Ectodermal cell (in vitro differentiated cells): ENCODE data around the gene H1-8. TPM values are rescaled to one million over a fixed set of nuclear protein-coding genes. Genes with fewer than 3 reads are reported as not detected.
"Not testable (repeated sequence)": the region's sequence is repeated elsewhere in the genome, so short reads cannot be mapped to it uniquely, and the experiment has no call there.

Source experiments
- H3K27ac ChIP-seq: 2 replicates; pipeline ENCODE4 v1.7.0; 2013; ENCODE audit warnings: mild to moderate bottlenecking, low read depth, low read length; ENCODE audit not compliant: insufficient read depth, poor library complexity, severe bottlenecking
- H3K27me3 ChIP-seq: 2 replicates; pipeline ENCODE4 v1.7.0; 2013; ENCODE audit warnings: mild to moderate bottlenecking, low read length; ENCODE audit not compliant: insufficient read depth, control insufficient read depth, poor library complexity, severe bottlenecking
- H3K36me3 ChIP-seq: one replicate; pipeline ENCODE4 v1.7.0; 2013; ENCODE audit warnings: low read length; ENCODE audit not compliant: control insufficient read depth, insufficient read depth
- H3K4me1 ChIP-seq: one replicate; pipeline ENCODE4 v1.7.0; 2013; ENCODE audit warnings: low read length; ENCODE audit not compliant: control insufficient read depth, insufficient read depth
- H3K4me3 ChIP-seq: 2 replicates; pipeline ENCODE4 v1.7.0; 2013; ENCODE audit warnings: low read depth, low read length, control low read depth; ENCODE audit not compliant: insufficient read depth
- H3K9me3 ChIP-seq: 2 replicates; pipeline ENCODE4 v1.7.0; 2013; ENCODE audit warnings: mild to moderate bottlenecking, low read length, moderate library complexity; ENCODE audit not compliant: control insufficient read depth
- WGBS, 2 experiments: methylation state at CpG; one replicate each; pipeline ENCODE4 v1.1.7; 2013; ENCODE audit warnings: missing lambda C conversion rate in 2 of 2; 5-methylcytosine and 5-hydroxymethylcytosine counted together
- polyA plus RNA-seq, 4 experiments: library from polyadenylated mRNA; stranded (reverse); fragments of 50-300 nt; gene quantifications; one replicate each; pipeline ENCODE4 v1.2.3, GENCODE V29; 2013

Gene H1-8, protein sequence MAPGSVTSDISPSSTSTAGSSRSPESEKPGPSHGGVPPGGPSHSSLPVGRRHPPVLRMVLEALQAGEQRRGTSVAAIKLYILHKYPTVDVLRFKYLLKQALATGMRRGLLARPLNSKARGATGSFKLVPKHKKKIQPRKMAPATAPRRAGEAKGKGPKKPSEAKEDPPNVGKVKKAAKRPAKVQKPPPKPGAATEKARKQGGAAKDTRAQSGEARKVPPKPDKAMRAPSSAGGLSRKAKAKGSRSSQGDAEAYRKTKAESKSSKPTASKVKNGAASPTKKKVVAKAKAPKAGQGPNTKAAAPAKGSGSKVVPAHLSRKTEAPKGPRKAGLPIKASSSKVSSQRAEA
- polyA plus RNA-seq (2013, experiment 1 of 4), result not detected
- polyA plus RNA-seq (2013, experiment 2 of 4), result not detected
- polyA plus RNA-seq (2013, experiment 3 of 4), result not detected
- polyA plus RNA-seq (2013, experiment 4 of 4), result not detected

- no peaks in the 10 kb centered on the region for H3K36me3 ChIP-seq
- WGBS, 2 experiments, result 82 to 83% methylated on average over 16 of the region's 16 CpGs
- no peaks in the 10 kb centered on the region for H3K27me3 ChIP-seq
- H3K9me3 ChIP-seq, result no peaks in the 10 kb centered on the region
- no peak within 1 kb of the TSS for H3K27ac ChIP-seq
- no peaks in the 10 kb centered on the region for H3K4me1 ChIP-seq
- H3K4me3 ChIP-seq, result no peak within 1 kb of the TSS
Measured at GRCh38 chr3:129543156-129543790, at the start of gene H1-8. Gene H1-8 (plus strand): TSS chr3:129543175. CDS start chr3:129543219, 44 bp downstream.

- Histone ChIP-seq H3K4me1 (no peaks in the 10 kb centered on the region), H3K4me3 (no peak overlapping the region), H3K27ac (no peak overlapping the region), H3K27me3 (no peaks in the 10 kb centered on the region), H3K9me3 (no peaks in the 10 kb centered on the region), H3K36me3 (no peaks in the 10 kb centered on the region)
- WGBS, 2 experiments, result 94 to 95% methylated on average over 4 of the region's 4 CpGs
Measured at GRCh38 chr3:129493206-129493605, 49.8 kb upstream of the H1-8 start.

DNA sequence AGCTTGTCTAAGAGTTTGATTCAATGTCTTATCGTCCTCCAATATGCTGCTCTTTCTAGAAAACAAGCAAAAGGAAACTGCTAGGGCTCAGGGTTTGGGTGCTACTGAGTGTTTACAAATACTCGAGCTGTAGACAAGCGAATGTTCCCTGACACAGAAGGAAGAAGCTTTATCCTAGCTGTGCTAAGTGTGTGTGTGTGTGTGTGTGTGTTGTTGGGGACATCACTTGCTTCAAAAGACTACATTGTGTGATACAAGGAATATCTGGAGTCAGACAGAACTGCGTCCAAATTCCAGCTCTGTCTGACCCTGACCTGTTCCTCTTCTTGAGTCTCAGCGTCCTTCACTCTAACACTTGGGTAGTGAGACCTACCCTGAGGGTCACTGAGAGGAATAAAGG, 48.5 kb upstream of the H1-8 start:
- H3K9me3 ChIP-seq, H3K4me3 ChIP-seq, H3K27me3 ChIP-seq, H3K4me1 ChIP-seq, H3K27ac ChIP-seq, H3K36me3 ChIP-seq: not testable (repeated sequence)
- WGBS, 2 experiments, result 85 to 87% methylated on average over 5 of the region's 5 CpGs

DNA sequence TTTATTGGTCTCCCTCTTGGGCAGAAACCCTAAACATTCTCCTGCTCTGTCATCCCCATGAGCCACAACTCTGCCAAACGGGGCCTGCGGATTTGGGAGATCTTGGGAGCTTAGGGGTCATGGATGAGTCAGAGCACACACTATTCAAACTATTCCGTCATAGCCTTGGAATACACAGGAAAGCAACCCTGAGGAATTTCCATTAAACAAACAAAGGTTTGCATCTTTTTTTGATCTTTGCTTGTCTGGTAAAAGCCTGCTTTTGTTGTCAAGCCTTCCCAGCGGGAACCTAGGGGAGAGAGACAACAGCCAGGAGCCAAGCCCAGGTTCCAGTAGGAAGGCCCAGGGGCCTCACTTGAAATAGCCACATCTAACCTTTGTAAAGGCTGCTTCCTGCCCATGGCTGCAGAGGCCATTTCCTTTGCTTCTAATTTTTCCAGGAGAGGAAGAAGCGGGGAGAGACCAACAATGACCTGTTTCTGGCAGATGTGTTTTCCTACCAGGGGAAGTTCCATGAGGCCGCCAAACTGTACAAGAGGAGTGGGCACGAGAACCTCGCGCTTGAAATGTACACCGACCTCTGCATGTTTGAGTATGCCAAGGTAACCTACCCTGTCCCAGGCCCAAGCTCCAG, 47.9 kb upstream of the H1-8 start:
- H3K27ac ChIP-seq, H3K4me1 ChIP-seq: not testable (repeated sequence)

DNA sequence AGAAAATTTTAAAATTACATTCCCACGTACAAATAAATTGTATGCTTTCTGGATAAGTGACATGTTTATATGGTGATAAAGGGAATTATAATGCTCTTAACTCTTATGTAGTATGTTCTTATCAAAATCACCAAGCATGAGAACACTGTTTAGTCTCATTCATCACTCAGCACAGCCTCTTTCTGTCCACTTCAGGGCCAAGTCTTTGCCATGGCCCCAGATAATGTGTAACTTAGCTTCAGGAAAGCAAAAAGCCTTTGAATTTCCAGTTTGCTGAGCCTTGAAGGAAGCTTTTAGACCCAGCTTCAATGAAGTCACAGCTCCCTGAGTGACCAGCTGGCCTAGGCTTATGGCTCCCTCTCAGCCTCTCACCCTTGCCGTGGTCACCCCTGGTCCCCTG, 45.1 kb upstream of the H1-8 start:
- not testable (repeated sequence) for H3K27ac ChIP-seq, H3K4me1 ChIP-seq, H3K4me3 ChIP-seq, H3K36me3 ChIP-seq, H3K27me3 ChIP-seq, H3K9me3 ChIP-seq
- WGBS, 2 experiments, result 86 to 98% methylated on average over 1 of the region's 2 CpGs

More for the DNA sequence above, 47.9 kb upstream of the H1-8 start:
- H3K9me3 ChIP-seq, H3K4me3 ChIP-seq, H3K27me3 ChIP-seq, H3K36me3 ChIP-seq: not testable (repeated sequence)
- WGBS, 2 experiments, result 68 to 69% methylated on average over 9 to 10 of the region's 10 CpGs

DNA sequence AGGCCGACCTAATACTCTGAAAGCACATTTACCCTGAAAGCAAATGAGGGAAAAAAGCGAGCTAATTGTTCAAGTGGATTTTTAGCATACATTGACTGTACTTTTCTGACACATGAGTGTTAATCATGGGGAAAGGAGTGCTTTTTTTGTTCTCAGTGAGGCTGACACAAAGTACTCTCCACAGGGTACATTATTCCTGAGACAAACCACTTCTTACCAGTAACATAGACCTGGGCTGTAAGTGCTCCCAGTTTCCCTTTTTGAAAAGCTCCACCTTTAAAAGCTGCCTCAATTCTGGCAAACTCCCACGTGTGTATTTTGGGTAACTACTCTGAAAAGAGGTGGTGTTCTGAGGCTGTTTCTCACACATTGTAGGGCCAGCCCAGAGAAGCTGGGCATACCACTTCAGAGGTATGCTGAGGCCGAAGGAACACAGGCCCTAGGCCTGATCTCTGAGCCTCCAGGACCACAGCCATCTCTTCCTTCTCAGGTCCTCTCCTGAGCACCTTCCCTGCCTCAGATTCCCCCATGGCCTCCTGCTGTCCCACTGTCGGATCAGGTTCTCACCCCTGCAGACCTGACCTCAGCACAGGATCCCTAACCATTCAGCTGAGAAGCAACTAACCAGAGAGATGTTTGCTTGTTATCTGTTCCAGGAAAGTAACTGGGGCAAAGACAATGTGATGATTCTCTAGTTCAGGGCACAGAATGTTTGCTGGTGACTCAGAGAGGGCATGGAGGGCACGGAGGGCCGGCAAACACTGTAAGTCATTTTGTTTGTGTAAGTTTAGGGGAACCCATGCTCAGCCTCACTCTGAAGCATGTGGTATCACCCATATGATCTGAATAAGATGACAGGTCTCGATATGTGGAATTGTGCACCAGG, 44.1 kb upstream of the H1-8 start:
- not testable (repeated sequence) for H3K4me3 ChIP-seq, H3K9me3 ChIP-seq, H3K36me3 ChIP-seq, H3K4me1 ChIP-seq, H3K27me3 ChIP-seq, H3K27ac ChIP-seq
- WGBS, 2 experiments, result 80 to 88% methylated on average over 5 to 6 of the region's 8 CpGs

GRCh38 chr3:129499604-129500333, 43.2 kb upstream of the H1-8 start:
- not testable (repeated sequence) for H3K36me3 ChIP-seq, H3K4me1 ChIP-seq, H3K9me3 ChIP-seq, H3K27me3 ChIP-seq, H3K27ac ChIP-seq, H3K4me3 ChIP-seq
- WGBS, 2 experiments, result 92 to 95% methylated on average over 13 of the region's 14 CpGs

DNA sequence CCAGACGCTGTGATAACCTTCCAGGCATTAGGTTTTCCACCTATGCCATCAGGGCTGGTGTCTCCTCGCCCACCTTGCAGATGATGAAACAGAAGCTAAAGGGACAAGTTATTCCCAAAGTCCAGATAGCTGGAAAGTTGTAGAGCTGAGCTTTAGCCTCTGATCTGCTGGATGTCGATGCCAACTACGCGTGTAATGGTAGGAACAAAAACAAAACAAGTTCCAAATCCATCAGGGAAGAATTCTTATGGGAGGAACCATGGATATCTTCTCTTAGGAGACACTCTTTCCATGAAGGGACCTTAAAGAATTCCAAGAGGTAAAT, 42.7 kb upstream of the H1-8 start:
- Histone ChIP-seq H3K4me3 (no peak overlapping the region), H3K27me3 (no peaks in the 10 kb centered on the region), H3K9me3 (no peaks in the 10 kb centered on the region), H3K4me1 (no peaks in the 10 kb centered on the region), H3K27ac (no peak overlapping the region), H3K36me3 (no peaks in the 10 kb centered on the region)
- 94 to 97% methylated on average over 5 of the region's 5 CpGs for WGBS, 2 experiments

DNA sequence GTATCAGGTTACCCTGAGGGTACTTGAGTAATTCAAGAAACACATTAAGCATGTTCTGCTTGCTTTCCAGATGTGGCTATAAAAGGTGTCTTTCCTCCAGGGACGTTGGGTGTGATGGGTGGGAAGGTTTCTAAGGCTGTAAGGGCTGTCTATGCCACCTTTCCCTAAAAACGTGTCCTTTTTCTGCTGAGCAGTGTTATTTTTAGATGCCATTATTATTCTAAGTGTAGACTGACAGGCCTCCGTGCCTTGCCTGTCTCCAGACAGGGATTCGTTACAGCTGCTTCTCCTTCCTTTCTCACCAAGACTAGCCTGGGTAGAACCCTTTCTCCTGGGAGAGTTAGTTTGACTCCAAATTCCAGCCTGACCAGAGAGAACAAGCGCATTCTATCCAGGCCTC, 41.3 kb upstream of the H1-8 start:
- peaks cover 5% of the 10 kb centered on the region for H3K36me3 ChIP-seq
- WGBS, 2 experiments, result 83 to 89% methylated on average over 5 of the region's 5 CpGs
- H3K27ac ChIP-seq, result no peak overlapping the region
- no peaks in the 10 kb centered on the region for H3K4me1 ChIP-seq
- no peaks in the 10 kb centered on the region for H3K9me3 ChIP-seq
- H3K4me3 ChIP-seq, result no peak overlapping the region
- no peaks in the 10 kb centered on the region for H3K27me3 ChIP-seq
